Caco-2 (cell line): ENCODE measurements around the gene C1QA. TPM values are rescaled to one million over a fixed set of nuclear protein-coding genes. Genes with fewer than 3 reads are reported as not detected.

Experiments
- BruUV-seq: library from RNA; stranded (reverse); fragments of 400-500 nt; replicated peaks from 2 replicates; lab custom pipeline; 2021; lab: Mats Ljungman, UMichigan
- CTCF ChIA-PET: fragments of 300-600 bp; sonication (Branson Sonifier 250); formaldehyde crosslinking; loops from one replicate; lab custom pipeline; 2022; ENCODE audit warnings: antibody characterized with exemption; lab: Charles Lee
- POLR2A ChIA-PET: fragments of 300-600 bp; sonication (Branson Sonifier 250); formaldehyde crosslinking; loops from one replicate; lab custom pipeline; 2022; ENCODE audit warnings: antibody characterized with exemption; lab: Charles Lee
- DNase-seq, 2 experiments: peaks; one replicate each; pipeline versions ENCODE4 v3.0.0 to v3.0.0-alpha.2; 2020 to 2022
- H3K27me3 ChIP-seq: replicated peaks from 2 replicates; pipeline ENCODE4 v1.6.0; 2011; ENCODE audit warnings: low read length; ENCODE audit not compliant: control insufficient read depth, insufficient read depth
- H3K36me3 ChIP-seq: 2 replicates; pipeline ENCODE4 v1.5.1; 2011; ENCODE audit warnings: low read length; ENCODE audit not compliant: control insufficient read depth, insufficient read depth
- H3K4me1 ChIP-seq: fragments of 250-450 bp; sonication (Bioruptor Pico); 2 replicates; pipeline ENCODE4 v1.5.1; 2020; ENCODE audit warnings: mild to moderate bottlenecking
- H3K4me3 ChIP-seq: 2 replicates; pipeline ENCODE4 v1.5.1; 2011; ENCODE audit warnings: low read depth, mild to moderate bottlenecking, control low read depth, low read length
- H3K9me3 ChIP-seq: fragments of 250-450 bp; sonication (Bioruptor Pico); 2 replicates; pipeline ENCODE4 v1.5.1; 2020; ENCODE audit warnings: mild to moderate bottlenecking, moderate library complexity
- H3K27ac Mint-ChIP-seq: one replicate; pipeline ENCODE4 v1.8.0; 2022; ENCODE audit warnings: mixed read lengths; ENCODE audit not compliant: unreplicated experiment
- H3K27me3 Mint-ChIP-seq: one replicate; pipeline ENCODE4 v1.8.0; 2022; ENCODE audit warnings: mixed read lengths; ENCODE audit not compliant: insufficient read depth, unreplicated experiment
- H3K36me3 Mint-ChIP-seq: one replicate; pipeline ENCODE4 v1.8.0; 2022; ENCODE audit warnings: mild to moderate bottlenecking, mixed read lengths; ENCODE audit not compliant: insufficient read depth, unreplicated experiment
- H3K4me1 Mint-ChIP-seq: one replicate; pipeline ENCODE4 v1.8.0; 2022; ENCODE audit warnings: low read depth, mixed read lengths; ENCODE audit not compliant: unreplicated experiment
- H3K4me3 Mint-ChIP-seq: one replicate; pipeline ENCODE4 v1.8.0; 2022; ENCODE audit warnings: mild to moderate bottlenecking, moderate library complexity, mixed read lengths; ENCODE audit not compliant: unreplicated experiment
- H3K9me3 Mint-ChIP-seq: one replicate; pipeline ENCODE4 v1.8.0; 2022; ENCODE audit warnings: mixed read lengths; ENCODE audit not compliant: unreplicated experiment
- CTCF ChIP-seq, 2 experiments: fragments of 200-600 bp in 1 of 2; IDR thresholded peaks; 1 replicate in 1 of 2; 2 replicates in 1 of 2; pipeline versions ENCODE4 v1.5.1 to v1.8.0; 2011 to 2022; ENCODE audit warnings: antibody characterized with exemption in 1 of 2, control low read depth in 1 of 2, inconsistent platforms in 1 of 2, low read depth in 1 of 2, low read length in 1 of 2, mild to moderate bottlenecking in 1 of 2, moderate library complexity in 1 of 2; ENCODE audit not compliant: insufficient read depth in 1 of 2, severe bottlenecking in 1 of 2, unreplicated experiment in 1 of 2
- intact Hi-C: fragments of 100-400 bp; cut with micrococcal nuclease; formaldehyde crosslinking; loops from one replicate; pipeline ENCODE4 v1.10.0; 2022; ENCODE audit not compliant: unreplicated experiment
- total RNA-seq: library from RNA; stranded (reverse); gene quantifications from 2 replicates; pipeline ENCODE4 v1.2.3, GENCODE V29; 2022

Gene C1QA
- total RNA-seq, 1 experiment from 2014 or later: not detected

- Histone ChIP-seq H3K4me1 (no peaks in the 10 kb centered on the region), H3K4me3 (no peak overlapping the region), H3K36me3 (no peaks in the 10 kb centered on the region), H3K9me3 (no peaks in the 10 kb centered on the region), H3K27me3 (no peaks in the 10 kb centered on the region; the same call in 1 of the 2 replicates)
- Mint-ChIP-seq H3K27ac (no peak overlapping the region), H3K4me3 (no peak overlapping the region), H3K27me3 (peaks cover 22% of the 10 kb centered on the region), H3K4me1 (no peaks in the 10 kb centered on the region), H3K9me3 (no peaks in the 10 kb centered on the region), H3K36me3 (no peaks in the 10 kb centered on the region)
- no peak for TF ChIP-seq CTCF (IDR thresholded peaks at IDR 0.05; ENCODE audit: insufficient read depth in 1 of 2, low read depth in 1 of 2, low read length in 1 of 2, severe bottlenecking in 1 of 2, unreplicated experiment in 1 of 2)
- no TSS peak for BruUV-seq
- ChIA-PET CTCF (no interaction called here), POLR2A (no interaction called here)
- DNase-seq: no peak
- intact Hi-C loops: no loop called here
These were observed 16.6 kb upstream of the C1QA start for GRCh38 chr1:22619798-22620197.

- H3K4me1 Mint-ChIP-seq: no peaks in the 10 kb centered on the region
- DNase-seq: no peak
- H3K9me3 ChIP-seq: no peaks in the 10 kb centered on the region
- no peaks in the 10 kb centered on the region for H3K9me3 Mint-ChIP-seq
- ChIA-PET CTCF (no interaction called here), POLR2A (no interaction called here)
- H3K27ac Mint-ChIP-seq: no peak overlapping the region
- H3K4me1 ChIP-seq: no peaks in the 10 kb centered on the region
- no peak overlapping the region for H3K4me3 ChIP-seq
- no peak for TF ChIP-seq CTCF (IDR thresholded peaks at IDR 0.05; ENCODE audit: insufficient read depth in 1 of 2, low read depth in 1 of 2, low read length in 1 of 2, severe bottlenecking in 1 of 2, unreplicated experiment in 1 of 2)
- no peaks in the 10 kb centered on the region; the same call in 1 of the 2 replicates for H3K27me3 ChIP-seq
- no peaks in the 10 kb centered on the region for H3K36me3 ChIP-seq
- intact Hi-C loops: no loop called here
- no peaks in the 10 kb centered on the region for H3K36me3 Mint-ChIP-seq
- no TSS peak for BruUV-seq
- no peak overlapping the region for H3K4me3 Mint-ChIP-seq
- H3K27me3 Mint-ChIP-seq: peaks cover 16% of the 10 kb centered on the region
These were observed 14.7 kb upstream of the C1QA start for GRCh38 chr1:22621761-22622160.

GRCh38 chr1:22625262-22625925 is 11.0 kb upstream of the C1QA start:
- H3K27ac Mint-ChIP-seq: no peak overlapping the region
- Histone ChIP-seq H3K36me3 (no peaks in the 10 kb centered on the region), H3K4me1 (no peaks in the 10 kb centered on the region), H3K4me3 (no peak overlapping the region), H3K9me3 (no peaks in the 10 kb centered on the region), H3K27me3 (no peaks in the 10 kb centered on the region; the same call in 1 of the 2 replicates)
- intact Hi-C loops: no loop called here
- TF ChIP-seq CTCF (IDR thresholded peaks at IDR 0.05; ENCODE audit: insufficient read depth in 1 of 2, low read depth in 1 of 2, low read length in 1 of 2, severe bottlenecking in 1 of 2, unreplicated experiment in 1 of 2): no peak
- no TSS peak for BruUV-seq
- peak in 1 of 2 experiments; percentile 47 for DNase-seq
- H3K4me1 Mint-ChIP-seq: no peaks in the 10 kb centered on the region
- H3K9me3 Mint-ChIP-seq: no peaks in the 10 kb centered on the region
- H3K4me3 Mint-ChIP-seq: no peak overlapping the region
- no peaks in the 10 kb centered on the region for H3K36me3 Mint-ChIP-seq
- CTCF ChIA-PET: no interaction called here
- peaks cover 5% of the 10 kb centered on the region for H3K27me3 Mint-ChIP-seq
- POLR2A ChIA-PET: no interaction called here
